ENCODE measurements around the gene PNPLA2. TPM values are rescaled to one million over a fixed set of nuclear protein-coding genes. Genes with fewer than 3 reads are reported as not detected.

PNPLA2 gene
- total RNA-seq, 2 experiments from 2014 or later = 19.8 to 41.2 TPM

- H3K9me2 ChIP-seq (ENCODE audit: insufficient read depth, low read length) = no peaks in the 10 kb centered on the region
- peak overlapping the region; percentile 29 for H3K4me3 ChIP-seq (ENCODE audit: low read depth, low read length, poor library complexity, severe bottlenecking)
- H3K27ac ChIP-seq (ENCODE audit: low read depth, low read length, poor library complexity, severe bottlenecking) = no peak overlapping the region
- intact Hi-C loops (cut with micrococcal nuclease; ENCODE audit: unreplicated experiment) = no loop called here
- H3K9me3 ChIP-seq (ENCODE audit: low read length) = no peaks in the 10 kb centered on the region
- BruUV-seq (replicated peaks) = no TSS peak
- no peak for TF ChIP-seq EZH2phosphoT487 (IDR thresholded peaks at IDR 0.05; ENCODE audit: borderline replicate concordance, low read depth, low read length)
- TF ChIP-seq CTCF (conservative IDR thresholded peaks at IDR 0.05; ENCODE audit: low read length) = no peak
- POLR2A ChIA-PET = interaction anchor here (0.7 to 1.0 kb wide), 2 partner anchors 14 kb away, joined by 3 to 4 read pairs; partner anchors contain the start of gene TSPAN4
- CTCF ChIA-PET (ENCODE audit: unreplicated experiment) = no interaction called here
- no peaks in the 10 kb centered on the region for H3K36me3 ChIP-seq (ENCODE audit: insufficient read depth, low read length)
- peaks cover 36% of the 10 kb centered on the region for H3K4me1 ChIP-seq (ENCODE audit: insufficient read depth, low read length, poor library complexity, severe bottlenecking)
- no peaks in the 10 kb centered on the region for H4K20me1 ChIP-seq (ENCODE audit: insufficient read depth, low read length)
- no peak for DNase-seq (ENCODE audit: low spot score)
- H3K4me2 ChIP-seq (ENCODE audit: low read length) = peak overlapping the region; percentile 68
- no peaks in the 10 kb centered on the region for H3K79me2 ChIP-seq (ENCODE audit: insufficient read depth, low read depth, low read length)
- no peak overlapping the region for H2AFZ ChIP-seq (ENCODE audit: low read length)
Observed at GRCh38 chr11:829176-829846, 10.6 kb downstream of the PNPLA2 start.

DNA sequence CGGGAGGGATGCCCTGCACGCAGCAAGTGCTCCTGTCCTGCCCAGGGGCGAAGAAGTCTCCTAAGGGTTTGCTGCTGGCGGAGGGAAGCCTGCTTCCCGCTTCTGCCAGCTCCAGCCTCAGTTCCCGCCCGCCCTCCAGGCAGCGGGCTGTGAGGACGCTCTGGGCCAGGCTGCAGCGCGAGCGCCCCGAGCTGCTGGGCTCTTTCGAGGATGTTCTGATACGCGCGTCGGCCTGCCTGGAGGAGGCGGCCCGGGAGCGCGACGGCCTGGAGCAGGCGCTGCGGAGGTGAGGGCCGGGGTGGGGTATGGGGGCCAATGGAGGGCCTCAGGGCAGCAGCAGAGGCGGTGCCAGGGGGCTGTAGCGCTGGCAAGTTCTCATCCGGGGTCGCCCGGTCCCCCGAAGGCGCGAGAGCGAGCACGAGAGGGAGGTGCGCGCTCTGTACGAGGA lies 11.2 kb downstream of the PNPLA2 start:
- no peaks in the 10 kb centered on the region for H3K9me3 ChIP-seq (ENCODE audit: low read length)
- ChIA-PET CTCF (ENCODE audit: unreplicated experiment) (no interaction called here), POLR2A (interaction anchor here (1.0 kb wide), 1 partner anchor 13 kb away, joined by 4 read pairs; no protein-coding TSS in a partner anchor)
- TF ChIP-seq EZH2phosphoT487 (IDR thresholded peaks at IDR 0.05; ENCODE audit: borderline replicate concordance, low read depth, low read length) (no peak), CTCF (conservative IDR thresholded peaks at IDR 0.05; ENCODE audit: low read length) (no peak)
- H3K4me3 ChIP-seq (ENCODE audit: low read depth, low read length, poor library complexity, severe bottlenecking) = peak overlapping the region; percentile 29
- intact Hi-C loops (cut with micrococcal nuclease; ENCODE audit: unreplicated experiment) = no loop called here
- no peaks in the 10 kb centered on the region for H3K36me3 ChIP-seq (ENCODE audit: insufficient read depth, low read length)
- H3K4me2 ChIP-seq (ENCODE audit: low read length) = peak overlapping the region; percentile 68
- DNase-seq (ENCODE audit: low spot score) = no peak
- no peaks in the 10 kb centered on the region for H3K79me2 ChIP-seq (ENCODE audit: insufficient read depth, low read depth, low read length)
- no peak overlapping the region for H3K27ac ChIP-seq (ENCODE audit: low read depth, low read length, poor library complexity, severe bottlenecking)
- H3K9me2 ChIP-seq (ENCODE audit: insufficient read depth, low read length) = no peaks in the 10 kb centered on the region
- no peak overlapping the region for H2AFZ ChIP-seq (ENCODE audit: low read length)
- BruUV-seq (replicated peaks) = no TSS peak
- peaks cover 36% of the 10 kb centered on the region for H3K4me1 ChIP-seq (ENCODE audit: insufficient read depth, low read length, poor library complexity, severe bottlenecking)
- no peaks in the 10 kb centered on the region for H4K20me1 ChIP-seq (ENCODE audit: insufficient read depth, low read length)
